Kidney tubule cell (primary cell): ENCODE data around the gene DDX10.

Experiments used
- DNase-seq: peaks from one replicate; pipeline ENCODE4 v3.0.0-alpha.2; 2018; ENCODE audit warnings: low spot score

Gene DDX10

DNA sequence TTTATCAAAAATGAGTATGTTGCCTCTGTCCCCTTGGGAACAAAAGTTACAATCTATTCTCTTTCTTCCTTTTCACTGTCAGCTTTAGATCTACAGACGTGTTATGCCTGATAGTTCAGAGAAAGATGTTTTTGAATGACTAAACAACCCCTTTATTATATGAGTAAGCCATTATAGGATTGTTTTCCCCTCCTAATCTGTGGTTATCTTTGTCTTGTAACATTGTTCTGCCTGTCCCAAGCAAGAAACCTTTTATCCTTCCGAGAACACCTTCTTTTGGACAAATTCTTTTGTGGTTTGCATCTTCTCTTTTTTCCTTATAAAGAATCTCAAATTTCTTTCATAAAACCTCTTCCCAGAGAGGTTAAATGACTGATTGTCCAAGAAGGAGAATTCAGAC is 208.4 kb downstream of the DDX10 start:
- no peak for DNase-seq

DNA sequence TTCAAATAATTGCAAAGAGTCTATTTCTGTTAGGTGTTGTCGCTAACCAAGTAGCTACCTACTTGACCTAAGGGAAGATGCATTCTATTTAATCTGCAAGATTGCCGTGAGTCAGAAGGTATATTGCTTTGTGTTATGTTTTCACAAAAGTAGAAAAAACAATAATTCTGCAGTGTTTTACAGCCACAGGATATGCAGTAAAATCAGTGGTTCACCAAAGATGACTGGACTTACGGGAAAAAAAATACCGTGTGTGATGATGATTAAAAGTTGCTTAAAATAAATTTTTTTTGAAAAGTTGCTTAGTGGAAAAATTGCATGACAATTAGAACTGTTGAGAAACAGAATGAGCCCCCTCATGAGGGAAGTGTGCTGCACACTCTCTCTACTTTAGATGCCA is 209.1 kb downstream of the DDX10 start:
- no peak for DNase-seq

- no peak for DNase-seq
Measured at GRCh38 chr11:108875134-108875533, 210.3 kb downstream of the DDX10 start.

GRCh38 chr11:108877178-108877577 is 212.3 kb downstream of the DDX10 start:
- DNase-seq: no peak

DNA sequence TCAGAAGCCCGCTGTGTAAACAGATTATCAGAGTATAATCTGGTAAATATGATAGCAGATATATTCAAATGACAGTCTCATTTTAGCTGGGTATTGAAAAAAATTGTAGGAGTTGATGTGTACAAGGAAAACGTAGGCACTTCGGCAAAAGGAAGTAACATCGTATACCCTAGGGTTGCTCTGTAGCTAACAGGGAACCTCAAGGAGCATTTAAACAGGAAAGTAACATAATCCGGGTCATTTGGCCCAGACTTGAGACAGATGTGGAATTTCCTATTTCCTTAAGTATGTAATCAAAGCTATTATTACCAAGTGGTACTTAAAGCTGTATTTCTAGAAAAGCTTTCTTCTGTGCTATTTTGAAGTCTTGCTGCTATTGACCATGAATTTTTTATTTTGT is 215.6 kb downstream of the DDX10 start:
- no peak for DNase-seq

DNA sequence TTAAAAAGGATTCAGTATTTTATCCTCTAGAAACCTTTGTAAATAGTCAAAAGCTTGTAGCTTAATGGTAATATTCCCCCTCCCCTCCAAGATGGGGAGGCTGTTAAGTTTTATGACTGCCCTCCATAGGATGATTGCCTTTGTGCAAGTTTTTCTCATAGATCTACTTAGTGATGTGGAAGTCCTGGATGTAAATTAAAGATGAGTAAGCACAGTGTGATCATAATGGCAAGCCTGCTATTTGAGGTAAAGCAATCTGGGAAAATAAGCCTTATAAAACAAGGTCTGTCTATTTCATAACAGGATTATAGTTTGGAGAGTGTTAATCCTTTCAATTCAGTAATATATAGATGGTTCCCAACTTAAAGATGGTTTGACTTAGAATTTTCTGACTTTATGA is 216.3 kb downstream of the DDX10 start:
- no peak for DNase-seq

DNA sequence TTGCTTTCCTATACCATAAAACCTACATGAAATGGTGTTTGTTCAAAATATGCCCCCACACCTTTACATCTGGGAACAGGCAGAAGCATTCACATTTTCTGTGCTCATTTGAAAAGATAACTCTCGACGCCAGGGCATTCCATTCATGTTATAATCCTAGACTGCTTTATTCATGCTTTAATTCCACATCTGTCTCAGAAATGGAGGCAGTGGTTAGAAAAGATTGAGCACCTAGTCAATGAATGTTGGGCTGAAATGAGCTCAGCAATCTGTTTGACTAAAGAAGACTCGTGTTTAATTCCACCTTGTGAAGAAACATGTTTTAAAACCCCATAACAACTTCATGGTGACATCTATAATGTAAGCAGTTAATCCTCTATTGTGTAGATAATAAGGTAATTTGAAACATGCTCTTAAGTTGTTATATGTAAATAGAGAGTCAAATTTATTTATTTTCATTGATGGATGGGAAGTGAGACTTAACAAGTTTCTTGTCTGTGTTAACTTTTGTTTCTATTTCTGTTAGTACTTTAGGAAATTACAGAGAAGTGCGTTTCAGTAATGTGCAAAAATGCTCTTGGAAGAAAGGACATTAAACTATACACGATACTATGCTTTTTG is 217.5 kb downstream of the DDX10 start:
- DNase-seq: no peak

DNA sequence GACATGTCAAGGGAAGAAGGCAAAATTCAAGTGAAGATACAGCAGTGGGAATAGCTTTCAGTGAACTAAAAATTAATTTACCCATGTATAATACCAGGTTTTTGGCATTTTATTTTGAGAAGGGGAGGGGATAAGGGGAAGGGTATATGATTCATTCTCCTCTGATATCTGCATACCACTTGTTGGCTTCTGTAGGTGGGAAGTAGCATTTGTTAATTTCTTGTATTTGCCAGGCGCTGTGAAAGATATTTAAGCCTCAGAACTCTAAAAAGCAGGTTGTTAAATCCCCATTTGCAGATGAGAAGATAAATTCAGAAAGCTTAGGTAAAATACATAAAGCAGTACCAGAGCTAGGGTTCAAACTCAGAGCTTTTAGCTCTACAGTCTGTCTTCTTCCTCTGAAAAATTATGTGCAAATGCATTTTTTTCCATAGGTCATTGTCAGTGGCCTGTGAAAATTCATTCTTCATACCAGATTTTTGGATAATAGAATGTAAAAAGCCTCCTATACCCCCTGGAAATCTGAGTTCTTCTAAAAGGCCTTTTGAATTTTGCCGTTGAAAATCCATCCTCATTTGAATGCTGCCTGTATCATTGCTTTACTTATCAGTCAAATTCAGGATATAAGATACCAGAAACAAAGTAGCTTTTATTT is 221.3 kb downstream of the DDX10 start:
- no peak for DNase-seq

GRCh38 chr11:108886660-108887009 is 221.8 kb downstream of the DDX10 start:
- DNase-seq: peak; percentile 81

- no peak for DNase-seq
Measured at GRCh38 chr11:108887436-108888238, 222.8 kb downstream of the DDX10 start.

DNA sequence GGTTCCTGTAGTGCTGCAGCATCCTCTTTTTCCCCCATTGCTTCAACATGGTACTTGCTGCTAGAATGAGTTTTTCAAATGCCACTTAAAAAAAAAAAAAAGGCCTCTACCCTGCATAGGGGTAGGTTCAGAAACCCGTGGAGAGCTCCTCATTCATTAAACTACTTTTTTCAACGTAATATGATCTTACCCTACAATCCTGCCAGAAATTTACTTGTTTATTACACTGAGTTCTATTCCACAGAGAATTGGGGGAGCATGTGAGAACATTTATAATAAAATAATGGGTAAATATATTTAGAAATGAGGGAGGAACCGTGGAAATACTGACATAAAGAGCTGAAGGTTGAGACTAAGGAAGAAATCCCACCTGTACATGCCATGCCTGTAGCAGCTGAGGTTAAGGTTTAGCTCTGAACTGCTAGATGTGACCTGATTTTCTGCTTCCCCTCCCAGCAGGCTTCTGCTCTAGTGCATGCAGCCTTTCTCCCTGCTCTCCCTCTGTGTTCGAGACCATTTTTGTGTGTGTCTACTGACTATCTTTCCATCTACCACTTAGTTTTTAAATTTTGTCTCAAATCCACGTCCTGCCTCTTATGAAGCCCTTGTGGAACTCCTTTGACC is 225.7 kb downstream of the DDX10 start:
- no peak for DNase-seq

- no peak for DNase-seq
Measured at GRCh38 chr11:108891143-108891542, 226.3 kb downstream of the DDX10 start.

GRCh38 chr11:108891909-108892511 is 227.1 kb downstream of the DDX10 start:
- DNase-seq: no peak

DNA sequence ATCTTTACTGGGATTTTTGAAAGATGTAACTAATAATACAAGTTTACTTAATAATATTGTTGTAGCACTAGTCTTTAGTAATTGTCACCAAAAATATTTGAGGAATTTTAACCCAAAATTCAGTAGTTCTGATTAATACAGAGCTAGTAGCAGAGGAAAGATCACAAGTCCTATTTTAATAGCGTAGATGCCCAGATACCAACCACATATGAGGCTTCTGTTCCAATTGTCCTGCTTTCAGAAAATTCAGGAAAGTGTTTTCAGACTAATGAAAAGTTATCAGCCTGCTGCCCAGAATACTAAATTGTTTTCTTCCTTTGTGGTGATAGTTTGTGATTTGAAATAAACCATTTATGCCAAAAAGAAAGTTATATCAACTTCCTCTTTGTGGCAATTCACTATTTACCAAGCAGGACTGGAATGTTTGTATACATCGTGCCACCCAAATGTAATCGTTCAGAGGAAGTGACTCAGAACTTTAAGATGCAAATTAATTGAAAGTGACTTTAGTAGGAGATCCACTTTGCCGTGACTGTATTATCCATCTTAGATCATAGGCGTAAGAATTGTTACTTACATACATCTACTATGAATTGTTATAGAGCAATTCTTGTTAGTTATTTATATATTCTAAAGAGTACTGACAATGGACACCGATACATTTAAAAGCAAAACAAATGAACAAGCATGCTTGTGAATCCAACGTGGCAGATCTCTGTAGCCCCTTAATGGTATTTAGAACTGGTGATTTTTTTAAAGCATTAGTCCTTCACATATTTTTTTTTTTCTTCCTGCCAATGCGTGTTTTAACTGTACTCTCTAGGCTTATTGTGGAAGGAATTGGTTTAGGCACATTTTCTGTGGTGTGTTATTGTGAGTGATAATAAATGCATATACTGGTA is 231.0 kb downstream of the DDX10 start:
- peak; percentile 54 for DNase-seq

DNA sequence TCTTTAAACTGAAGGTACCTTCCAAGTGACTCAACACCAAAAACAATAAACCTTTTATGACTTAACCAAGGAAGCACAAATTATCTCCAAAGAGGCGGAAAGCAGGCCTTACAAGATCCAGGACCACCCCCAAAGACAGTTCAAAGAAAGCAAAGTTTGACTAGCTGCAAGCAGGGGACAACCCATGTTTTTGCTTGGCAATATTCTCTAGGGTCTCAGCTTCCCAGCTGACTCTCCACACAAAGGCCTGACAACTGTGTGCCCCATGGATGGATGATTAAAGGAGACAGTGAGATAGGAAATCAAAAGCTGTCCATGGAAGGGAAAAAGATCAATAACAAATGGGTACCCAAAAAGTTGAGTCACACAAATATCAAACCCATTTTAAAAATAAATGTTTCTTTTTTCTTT is 232.2 kb downstream of the DDX10 start:
- DNase-seq: peak; percentile 50

- no peak for DNase-seq
Measured at GRCh38 chr11:108897916-108898315, 233.0 kb downstream of the DDX10 start.

GRCh38 chr11:108901359-108901758 is 236.5 kb downstream of the DDX10 start:
- DNase-seq: no peak

DNA sequence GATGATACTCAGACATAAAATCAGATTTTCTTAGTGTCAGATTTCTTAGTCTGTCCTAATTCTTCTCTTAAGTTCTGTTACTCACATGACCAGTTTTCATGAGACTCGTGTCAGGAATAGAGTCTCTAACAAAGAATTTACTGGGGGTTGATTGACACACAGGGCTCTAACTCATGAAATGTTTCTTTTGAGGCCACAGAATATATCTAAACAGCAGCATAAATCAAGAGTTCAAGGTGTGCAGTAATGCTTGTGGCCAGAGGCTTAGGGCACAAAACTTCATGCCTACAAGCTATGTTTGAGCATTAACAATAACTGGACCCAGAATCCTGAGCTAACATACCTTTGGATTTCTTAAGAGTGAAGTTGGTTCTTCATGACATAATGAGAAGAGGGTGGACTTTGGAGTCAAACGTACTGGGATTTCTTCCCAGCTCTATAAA is 237.2 kb downstream of the DDX10 start:
- DNase-seq: peak; percentile 32

GRCh38 chr11:108904480-108904879 is 239.6 kb downstream of the DDX10 start:
- no peak for DNase-seq

GRCh38 chr11:108906329-108906728 is 241.5 kb downstream of the DDX10 start:
- peak; percentile 56 for DNase-seq

GRCh38 chr11:108906826-108907225 is 242.0 kb downstream of the DDX10 start:
- DNase-seq: no peak
